Hepatocyte (in vitro differentiated cells): ENCODE data around the gene PRMT3. TPM values are rescaled to one million over a fixed set of nuclear protein-coding genes. Genes with fewer than 3 reads are reported as not detected.
A peak's percentile ranks its signal among the peaks of the same experiment; 100 is the strongest.
"Not testable (repeated sequence)": the region's sequence is repeated elsewhere in the genome, so short reads cannot be mapped to it uniquely, and the experiment has no call there.

Experiments used
- DNase-seq: peaks from one replicate; pipeline ENCODE4 v3.0.0-alpha.2; 2016; ENCODE audit warnings: low spot score
- H2AFZ ChIP-seq: fragments of 200-600 bp; sonication (generic); 2 replicates; pipeline ENCODE4 v1.6.0; 2016; ENCODE audit warnings: antibody characterized with exemption, mild to moderate bottlenecking
- H3K27ac ChIP-seq: fragments of 200-600 bp; sonication (generic); 2 replicates; pipeline ENCODE4 v1.5.1; 2016; ENCODE audit warnings: mild to moderate bottlenecking
- H3K27me3 ChIP-seq: fragments of 200-600 bp; sonication (generic); 2 replicates; pipeline ENCODE4 v1.6.1; 2016
- H3K36me3 ChIP-seq: fragments of 200-600 bp; sonication (generic); replicated peaks from 2 replicates; pipeline ENCODE4 v1.5.1; 2016; ENCODE audit warnings: low read depth; ENCODE audit not compliant: insufficient read depth
- H3K4me1 ChIP-seq: fragments of 200-600 bp; sonication (generic); 2 replicates; pipeline ENCODE4 v1.5.1; 2016; ENCODE audit warnings: mild to moderate bottlenecking, moderate library complexity; ENCODE audit not compliant: insufficient read depth
- H3K4me2 ChIP-seq: fragments of 200-600 bp; sonication (generic); 2 replicates; pipeline ENCODE4 v1.6.0; 2016
- H3K4me3 ChIP-seq: fragments of 200-600 bp; sonication (generic); 2 replicates; pipeline ENCODE4 v1.5.1; 2016; ENCODE audit warnings: mild to moderate bottlenecking
- H3K79me2 ChIP-seq: fragments of 200-600 bp; sonication (generic); 2 replicates; pipeline ENCODE4 v1.6.0; 2017; ENCODE audit warnings: mild to moderate bottlenecking
- H3K9me2 ChIP-seq: fragments of 200-600 bp; sonication (generic); replicated peaks from 2 replicates; pipeline ENCODE4 v1.6.0; 2017; ENCODE audit warnings: mild to moderate bottlenecking; ENCODE audit not compliant: insufficient read depth
- H3K9me3 ChIP-seq: fragments of 200-600 bp; sonication (generic); 2 replicates; pipeline ENCODE4 v1.5.1; 2016; ENCODE audit warnings: low read depth, mild to moderate bottlenecking
- H4K20me1 ChIP-seq: fragments of 200-600 bp; sonication (generic); 2 replicates; pipeline ENCODE4 v1.6.0; 2016; ENCODE audit warnings: mild to moderate bottlenecking; ENCODE audit not compliant: insufficient read depth, poor library complexity, severe bottlenecking
- CTCF ChIP-seq: fragments of 200-600 bp; sonication (generic); IDR thresholded peaks from 2 replicates; pipeline ENCODE4 v1.5.1; 2016; ENCODE audit warnings: antibody characterized with exemption, mild to moderate bottlenecking; ENCODE audit not compliant: poor library complexity
- EZH2 ChIP-seq: fragments of 200-600 bp; sonication (generic); IDR thresholded peaks from 2 replicates; pipeline ENCODE4 v1.6.1; 2016; ENCODE audit warnings: antibody characterized with exemption, mild to moderate bottlenecking, borderline replicate concordance
- EZH2phosphoT487 ChIP-seq: fragments of 200-600 bp; sonication (generic); IDR thresholded peaks from one replicate; pipeline ENCODE4 v1.6.1; 2018; ENCODE audit warnings: antibody characterized with exemption, mild to moderate bottlenecking, low read depth, moderate library complexity; ENCODE audit not compliant: unreplicated experiment, severe bottlenecking
- WGBS: methylation state at CpG from one replicate; pipeline ENCODE4 v1.1.6; 2016; ENCODE audit warnings: low lambda C conversion rate; ENCODE audit errors: missing lambda C conversion rate; 5-methylcytosine and 5-hydroxymethylcytosine counted together
- polyA plus RNA-seq: library from polyadenylated mRNA; unstranded; fragments of >200 nt; fragmentation: Nextera tagmentation; extraction: Ambion mirVana; gene quantifications from 2 replicates; pipeline ENCODE4 v1.2.1, GENCODE V29; 2016
- total RNA-seq: library from RNA; depleted of rRNA; stranded (reverse); fragments of >200 nt; gene quantifications from 2 replicates; pipeline ENCODE4 v1.2.3, GENCODE V29; 2014

Gene PRMT3
- total and polyA plus RNA-seq, 2 experiments from 2014 or later: 9.5 to 18.8 TPM

GRCh38 chr11:20363500-20364340 lies 23.8 kb upstream of the PRMT3 start, which contains the start of gene HTATIP2:
TSS of gene HTATIP2 (plus strand) at chr11:20363714. CDS start at chr11:20364238, 524 bp downstream.
- Histone ChIP-seq H3K4me1 (peaks cover 20% of the 10 kb centered on the region), H2AFZ (peak within 1 kb of the TSS; percentile 78), H3K4me2 (peak within 1 kb of the TSS; percentile 88), H3K9me3 (no peaks in the 10 kb centered on the region), H4K20me1 (no peaks in the 10 kb centered on the region), H3K36me3 (no peaks in the 10 kb centered on the region), H3K27ac (peak within 1 kb of the TSS; percentile 72), H3K4me3 (peak within 1 kb of the TSS; percentile 68), H3K79me2 (peaks cover 4% of the 10 kb centered on the region), H3K27me3 (no peaks in the 10 kb centered on the region), H3K9me2 (no peaks in the 10 kb centered on the region)
- peak; percentile 76 for DNase-seq
- 5% methylated on average over 63 of the region's 68 CpGs for WGBS
- TF ChIP-seq EZH2: no peak
- no peak for TF ChIP-seq EZH2phosphoT487
- no peak for TF ChIP-seq CTCF

- no peaks in the 10 kb centered on the region for H3K9me3 ChIP-seq
- H3K27me3 ChIP-seq: no peaks in the 10 kb centered on the region
- H3K9me2 ChIP-seq: no peaks in the 10 kb centered on the region
- H3K4me2 ChIP-seq: peak overlapping the region; percentile 88
- 50% methylated on average over 6 of the region's 6 CpGs for WGBS
- peak overlapping the region; percentile 78 for H2AFZ ChIP-seq
- peaks cover 20% of the 10 kb centered on the region for H3K4me1 ChIP-seq
- no peak for DNase-seq
- peak overlapping the region; percentile 72 for H3K27ac ChIP-seq
- no peak for TF ChIP-seq EZH2phosphoT487
- no peak for TF ChIP-seq EZH2
- TF ChIP-seq CTCF: no peak
- no peaks in the 10 kb centered on the region for H3K36me3 ChIP-seq
- peak overlapping the region; percentile 68 for H3K4me3 ChIP-seq
- no peaks in the 10 kb centered on the region for H4K20me1 ChIP-seq
- H3K79me2 ChIP-seq: peaks cover 6% of the 10 kb centered on the region
Observed at GRCh38 chr11:20364341-20364792, 23.1 kb upstream of the PRMT3 start.

- H3K9me3 ChIP-seq, H3K4me3 ChIP-seq, H3K36me3 ChIP-seq, H3K27ac ChIP-seq, H3K9me2 ChIP-seq, DNase-seq, H4K20me1 ChIP-seq, H3K27me3 ChIP-seq, H3K4me2 ChIP-seq, H2AFZ ChIP-seq, H3K79me2 ChIP-seq: not testable (repeated sequence)
- WGBS: 86% methylated on average over 6 of the region's 6 CpGs
- H3K4me1 ChIP-seq: peaks cover 20% of the 10 kb centered on the region
Observed at GRCh38 chr11:20365465-20365864, 22.1 kb upstream of the PRMT3 start.

- DNase-seq: peak; percentile 80
- TF ChIP-seq EZH2 (no peak), EZH2phosphoT487 (no peak), CTCF (no peak)
- no peak overlapping the region for H3K4me3 ChIP-seq
- H3K4me1 ChIP-seq: peaks cover 20% of the 10 kb centered on the region
- no peaks in the 10 kb centered on the region for H3K9me2 ChIP-seq
- peak overlapping the region; percentile 0 for H2AFZ ChIP-seq
- no peaks in the 10 kb centered on the region for H3K9me3 ChIP-seq
- H3K36me3 ChIP-seq: no peaks in the 10 kb centered on the region
- peak overlapping the region; percentile 76 for H3K27ac ChIP-seq
- H4K20me1 ChIP-seq: no peaks in the 10 kb centered on the region
- H3K79me2 ChIP-seq: peaks cover 8% of the 10 kb centered on the region
- H3K4me2 ChIP-seq: peak overlapping the region; percentile 63
- 21% methylated on average over 9 of the region's 9 CpGs for WGBS
- no peaks in the 10 kb centered on the region for H3K27me3 ChIP-seq
Observed at GRCh38 chr11:20367313-20367948, 20.1 kb upstream of the PRMT3 start.
